SK-N-SH (cell line): ENCODE results near the gene MIER1. TPM values are rescaled to one million over a fixed set of nuclear protein-coding genes. Genes with fewer than 3 reads are reported as not detected.

Experiments
- CTCF ChIA-PET: fragments of 300-600, 350-600 bp; formaldehyde crosslinking; extraction: SDS; loops from one replicate; lab custom pipeline; 2021; lab: Yijun Ruan, JAX
- POLR2A ChIA-PET: fragments of 350-600 bp; sonication (Branson Sonifier 250); formaldehyde crosslinking; extraction: SDS; loops from one replicate; lab custom pipeline; 2020; ENCODE audit warnings: antibody characterized with exemption, inconsistent platforms; lab: Yijun Ruan, JAX
- DNase-seq: peaks from one replicate; pipeline ENCODE4 v3.0.0; 2012
- H2AFZ ChIP-seq: fragments of 200-600 bp; sonication (generic); 2 replicates; pipeline ENCODE4 v1.8.1; 2016; ENCODE audit warnings: antibody characterized with exemption, mild to moderate bottlenecking, low read depth
- H3F3A ChIP-seq: fragments of 200-600 bp; sonication (generic); replicated peaks from 2 replicates; pipeline ENCODE3; 2016; ENCODE audit warnings: antibody characterized with exemption, mild to moderate bottlenecking; ENCODE audit not compliant: insufficient read depth
- H3K27ac ChIP-seq, 2 experiments: fragments of 200-500 bp in 1 of 2; fragments of 200-600 bp in 1 of 2; sonication (Bioruptor generic) in 1 of 2; sonication (generic), shearing (Covaris generic) in 1 of 2; 2 replicates each; pipeline versions ENCODE4 v1.5.1 to v1.6.1; 2014 to 2016; ENCODE audit warnings: low read depth in 2 of 2, inconsistent platforms in 1 of 2, low read length in 1 of 2, mild to moderate bottlenecking in 1 of 2, mixed read lengths in 1 of 2
- H3K27me3 ChIP-seq: fragments of 200-600 bp; sonication (generic), shearing (Covaris generic); 2 replicates; pipeline ENCODE4 v1.6.1; 2016; ENCODE audit warnings: mixed run types; ENCODE audit not compliant: insufficient read depth
- H3K36me3 ChIP-seq, 2 experiments: fragments of 200-500 bp in 1 of 2; fragments of 200-600 bp in 1 of 2; sonication (Bioruptor generic) in 1 of 2; sonication (generic) in 1 of 2; replicated peaks in 1 of 2; 2 replicates each; pipeline versions ENCODE3 to v1.5.1; 2014 to 2016; ENCODE audit warnings: low read length in 1 of 2, mild to moderate bottlenecking in 1 of 2; ENCODE audit not compliant: insufficient read depth in 2 of 2, control insufficient read depth in 1 of 2
- H3K4me1 ChIP-seq, 2 experiments: fragments of 200-500 bp in 1 of 2; fragments of 200-600 bp in 1 of 2; sonication (Bioruptor generic) in 1 of 2; sonication (generic), shearing (Covaris generic) in 1 of 2; 2 replicates each; pipeline versions ENCODE4 v1.5.1 to v1.6.1; 2014 to 2016; ENCODE audit warnings: low read depth in 1 of 2, low read length in 1 of 2, mixed run types in 1 of 2; ENCODE audit not compliant: insufficient read depth in 2 of 2, control insufficient read depth in 1 of 2
- H3K4me2 ChIP-seq: fragments of 200-600 bp; sonication (generic), shearing (Covaris generic); 2 replicates; pipeline ENCODE4 v1.6.1; 2017; ENCODE audit warnings: mixed run types
- H3K4me3 ChIP-seq, 2 experiments: fragments of 200-500 bp in 1 of 2; fragments of 200-600 bp in 1 of 2; sonication (Bioruptor generic) in 1 of 2; sonication (generic), shearing (Covaris generic) in 1 of 2; 2 replicates each; pipeline versions ENCODE4 v1.5.1 to v1.8.1; 2014 to 2016; ENCODE audit warnings: low read depth in 2 of 2, inconsistent platforms in 1 of 2, low read length in 1 of 2, mild to moderate bottlenecking in 1 of 2, mixed read lengths in 1 of 2, moderate library complexity in 1 of 2
- H3K79me2 ChIP-seq: fragments of 200-600 bp; sonication (generic); 2 replicates; pipeline ENCODE4 v1.8.1; 2017; ENCODE audit warnings: mild to moderate bottlenecking; ENCODE audit not compliant: insufficient read depth
- H3K9ac ChIP-seq: fragments of 200-600 bp; sonication (generic); 2 replicates; pipeline ENCODE4 v1.6.1; 2017; ENCODE audit warnings: mixed run types
- H3K9me2 ChIP-seq: fragments of 200-600 bp; sonication (generic); 2 replicates; pipeline ENCODE4 v1.6.1; 2017; ENCODE audit warnings: mixed run types
- H3K9me3 ChIP-seq: fragments of 200-600 bp; sonication (generic); 2 replicates; pipeline ENCODE4 v1.6.1; 2017; ENCODE audit warnings: mixed run types, mild to moderate bottlenecking, moderate library complexity
- H4K20me1 ChIP-seq: fragments of 200-600 bp; sonication (generic); 2 replicates; pipeline ENCODE4 v1.6.1; 2017; ENCODE audit warnings: mild to moderate bottlenecking, mixed run types; ENCODE audit not compliant: insufficient read depth
- CHD2 ChIP-seq: fragments of 150-350 bp; IDR thresholded peaks from 2 replicates; pipeline ENCODE4 v1.6.1; 2018; ENCODE audit warnings: low read length; ENCODE audit not compliant: partially characterized antibody
- ELF1 ChIP-seq: IDR thresholded peaks from 2 replicates; pipeline ENCODE4 v1.4.0; 2012
- EZH2phosphoT487 ChIP-seq: fragments of 200-600 bp; sonication (generic); IDR thresholded peaks from 2 replicates; pipeline ENCODE4 v1.6.1; 2017; ENCODE audit warnings: low read depth, mixed run types, mild to moderate bottlenecking, antibody characterized with exemption, moderate library complexity, borderline replicate concordance
- FOSL2 ChIP-seq: IDR thresholded peaks from 2 replicates; pipeline ENCODE4 v1.4.0; 2012; ENCODE audit warnings: low read depth, mild to moderate bottlenecking, moderate library complexity, borderline replicate concordance
- FOXJ3 ChIP-seq: sonication (generic); formaldehyde crosslinking; IDR thresholded peaks from 2 replicates; pipeline ENCODE4 v1.5.1; 2020; ENCODE audit warnings: mild to moderate bottlenecking, missing genetic modification reagents
- JUND ChIP-seq: IDR thresholded peaks from 2 replicates; pipeline ENCODE4 v1.4.0; 2012
- MEF2A ChIP-seq: IDR thresholded peaks from 2 replicates; pipeline ENCODE4 v1.4.0; 2012; ENCODE audit warnings: low read depth, borderline replicate concordance
- POLR2AphosphoS5 ChIP-seq: IDR thresholded peaks from 2 replicates; pipeline ENCODE4 v1.6.1; 2012; ENCODE audit warnings: low read depth, low read length
- RFX5 ChIP-seq: IDR thresholded peaks from 2 replicates; pipeline ENCODE4 v1.6.1; 2012; ENCODE audit warnings: mild to moderate bottlenecking, improper control_type of control experiment, low read length
- SIN3A ChIP-seq: IDR thresholded peaks from 2 replicates; pipeline ENCODE4 v1.6.1; 2012; ENCODE audit warnings: low read depth, mild to moderate bottlenecking, low read length, moderate library complexity, borderline replicate concordance
- TEAD4 ChIP-seq: IDR thresholded peaks from 2 replicates; pipeline ENCODE4 v1.4.0; 2012; ENCODE audit warnings: mild to moderate bottlenecking, borderline replicate concordance; ENCODE audit not compliant: insufficient read depth
- YY1 ChIP-seq: IDR thresholded peaks from 2 replicates; pipeline ENCODE4 v1.4.0; 2012; ENCODE audit warnings: low read depth, mild to moderate bottlenecking
- WGBS: methylation state at CpG from one replicate; pipeline ENCODE4 v1.1.6; 2017; ENCODE audit warnings: low lambda C conversion rate; 5-methylcytosine and 5-hydroxymethylcytosine counted together
- polyA plus RNA-seq, 3 experiments: library from polyadenylated mRNA; depleted of rRNA; stranded (reverse); fragments of >200 nt; gene quantifications; 2 replicates each; pipeline ENCODE4 v1.2.3, GENCODE V29; 2012
- TF ChIP-seq, protein P1 (sequence below): fragments of 150-350 bp; IDR thresholded peaks from 2 replicates; pipeline ENCODE4 v1.6.1; 2016; ENCODE audit warnings: mild to moderate bottlenecking, low read depth, low read length
- TF ChIP-seq, protein P2 (sequence below): IDR thresholded peaks from 2 replicates; pipeline ENCODE4 v1.6.1; 2012; ENCODE audit warnings: mild to moderate bottlenecking, low read depth, low read length, moderate library complexity

The MIER1 gene
- polyA plus RNA-seq, 1 of the 3 experiments (the other 2 are of a cell fraction) = 4.4 TPM

DNA sequence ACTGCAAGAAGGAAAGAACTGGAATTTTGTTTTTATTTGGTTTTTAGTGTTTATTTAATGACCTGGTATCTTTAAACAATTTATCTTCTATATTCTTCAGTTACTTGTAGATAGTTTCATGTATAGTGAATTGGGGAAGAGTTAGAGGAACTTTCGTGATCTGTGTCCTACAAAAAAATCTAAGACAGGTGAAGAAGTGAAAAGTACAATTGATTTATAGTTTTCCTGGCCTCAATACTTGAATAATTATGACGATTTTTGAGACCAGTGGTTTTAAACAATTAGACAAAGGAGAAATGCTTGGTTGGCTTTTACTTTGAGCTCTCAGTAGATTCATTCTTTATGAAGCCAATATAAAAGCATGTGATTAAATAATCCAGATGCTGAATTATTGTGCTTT lies 7.5 kb downstream of the MIER1 start:
- Histone ChIP-seq H2AFZ (no peak overlapping the region), H3K27me3 (no peaks in the 10 kb centered on the region), H3K9me3 (no peaks in the 10 kb centered on the region), H3K4me2 (peak overlapping the region; percentile 82), H3K36me3 (peaks cover 15 to 18% of the 10 kb centered on the region in 2 experiments), H4K20me1 (peaks cover 24% of the 10 kb centered on the region), H3K9ac (peak overlapping the region; percentile 90; the same call in 1 of the 2 replicates), H3K9me2 (no peaks in the 10 kb centered on the region), H3K27ac (peak overlapping the region in 1 of 2 experiments; percentile 13; a peak in 1 of 4 replicates), H3K4me1 (peaks cover 19 to 30% of the 10 kb centered on the region in 2 experiments), H3K4me3 (peak overlapping the region; percentile 86 to 89; a peak in 3 of 4 replicates), H3F3A (peaks cover 16% of the 10 kb centered on the region), H3K79me2 (peaks cover 93% of the 10 kb centered on the region)
- no peak for DNase-seq
- CTCF ChIA-PET = interaction anchor here (2.3 kb wide), 1 partner anchor 217 kb away, joined by 6 read pairs; no protein-coding TSS in a partner anchor
- WGBS = 48% methylated on average over 2 of the region's 2 CpGs
- POLR2A ChIA-PET = no interaction called here
- TF ChIP-seq YY1 (no peak), FOSL2 (no peak), JUND (no peak), TEAD4 (no peak), MEF2A (no peak), EZH2phosphoT487 (no peak), FOXJ3 (no peak), SIN3A (no peak), CHD2 (no peak), ELF1 (no peak), RFX5 (no peak), POLR2AphosphoS5 (no peak)
- TF ChIP-seq, protein P1, sequence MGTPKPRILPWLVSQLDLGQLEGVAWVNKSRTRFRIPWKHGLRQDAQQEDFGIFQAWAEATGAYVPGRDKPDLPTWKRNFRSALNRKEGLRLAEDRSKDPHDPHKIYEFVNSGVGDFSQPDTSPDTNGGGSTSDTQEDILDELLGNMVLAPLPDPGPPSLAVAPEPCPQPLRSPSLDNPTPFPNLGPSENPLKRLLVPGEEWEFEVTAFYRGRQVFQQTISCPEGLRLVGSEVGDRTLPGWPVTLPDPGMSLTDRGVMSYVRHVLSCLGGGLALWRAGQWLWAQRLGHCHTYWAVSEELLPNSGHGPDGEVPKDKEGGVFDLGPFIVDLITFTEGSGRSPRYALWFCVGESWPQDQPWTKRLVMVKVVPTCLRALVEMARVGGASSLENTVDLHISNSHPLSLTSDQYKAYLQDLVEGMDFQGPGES = no peak
- TF ChIP-seq, protein P2, sequence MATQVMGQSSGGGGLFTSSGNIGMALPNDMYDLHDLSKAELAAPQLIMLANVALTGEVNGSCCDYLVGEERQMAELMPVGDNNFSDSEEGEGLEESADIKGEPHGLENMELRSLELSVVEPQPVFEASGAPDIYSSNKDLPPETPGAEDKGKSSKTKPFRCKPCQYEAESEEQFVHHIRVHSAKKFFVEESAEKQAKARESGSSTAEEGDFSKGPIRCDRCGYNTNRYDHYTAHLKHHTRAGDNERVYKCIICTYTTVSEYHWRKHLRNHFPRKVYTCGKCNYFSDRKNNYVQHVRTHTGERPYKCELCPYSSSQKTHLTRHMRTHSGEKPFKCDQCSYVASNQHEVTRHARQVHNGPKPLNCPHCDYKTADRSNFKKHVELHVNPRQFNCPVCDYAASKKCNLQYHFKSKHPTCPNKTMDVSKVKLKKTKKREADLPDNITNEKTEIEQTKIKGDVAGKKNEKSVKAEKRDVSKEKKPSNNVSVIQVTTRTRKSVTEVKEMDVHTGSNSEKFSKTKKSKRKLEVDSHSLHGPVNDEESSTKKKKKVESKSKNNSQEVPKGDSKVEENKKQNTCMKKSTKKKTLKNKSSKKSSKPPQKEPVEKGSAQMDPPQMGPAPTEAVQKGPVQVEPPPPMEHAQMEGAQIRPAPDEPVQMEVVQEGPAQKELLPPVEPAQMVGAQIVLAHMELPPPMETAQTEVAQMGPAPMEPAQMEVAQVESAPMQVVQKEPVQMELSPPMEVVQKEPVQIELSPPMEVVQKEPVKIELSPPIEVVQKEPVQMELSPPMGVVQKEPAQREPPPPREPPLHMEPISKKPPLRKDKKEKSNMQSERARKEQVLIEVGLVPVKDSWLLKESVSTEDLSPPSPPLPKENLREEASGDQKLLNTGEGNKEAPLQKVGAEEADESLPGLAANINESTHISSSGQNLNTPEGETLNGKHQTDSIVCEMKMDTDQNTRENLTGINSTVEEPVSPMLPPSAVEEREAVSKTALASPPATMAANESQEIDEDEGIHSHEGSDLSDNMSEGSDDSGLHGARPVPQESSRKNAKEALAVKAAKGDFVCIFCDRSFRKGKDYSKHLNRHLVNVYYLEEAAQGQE = no peak
